ENCODE data around the gene PIGT. TPM values are rescaled to one million over a fixed set of nuclear protein-coding genes. Genes with fewer than 3 reads are reported as not detected.

The PIGT gene
- polyA plus RNA-seq, 2 of the 4 experiments (the other 2 are of a cell fraction): 60.3 to 66.2 TPM

DNA sequence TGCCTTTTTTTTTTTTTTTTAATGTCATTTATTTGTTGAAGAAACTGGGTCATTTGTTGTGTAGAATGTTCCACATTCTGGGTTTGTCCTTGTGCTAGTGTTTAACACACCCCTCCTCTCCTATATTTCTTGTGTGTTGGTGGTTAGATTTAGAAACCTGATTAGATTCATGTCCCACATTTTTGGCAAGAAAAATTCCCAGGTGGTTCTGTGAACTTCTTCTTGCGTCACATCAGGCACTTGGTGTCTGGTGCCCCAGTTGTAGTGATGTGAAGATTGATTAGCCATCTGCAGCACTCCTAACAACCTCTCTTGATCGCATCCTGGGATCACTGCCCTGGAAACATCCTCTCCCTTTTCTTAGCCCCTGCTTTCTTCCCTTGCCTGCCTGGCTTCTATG, 7.8 kb downstream of the PIGT start:
- ChIA-PET POLR2A (no interaction called here), CTCF (interaction anchor here (1.2 to 6.7 kb wide), 3 partner anchors 13 to 61 kb away, joined by 4 to 43 read pairs (median 42); partner anchors contain the start of gene SYS1)
- ATAC-seq (no peak), DNase-seq (ENCODE audit: low read depth in 1 of 2, low spot score in 1 of 2) (no peak), FAIRE-seq (no peak)
- Histone ChIP-seq H3K4me2 (no peak overlapping the region), H3K4me1 (peaks cover 16% of the 10 kb centered on the region), H3K4me3 (no peak overlapping the region), H3K9me3 (no peaks in the 10 kb centered on the region), H3K27ac (no peak overlapping the region)
- no peak for TF ChIP-seq CBX8 (IDR thresholded peaks at IDR 0.05)
- TF ChIP-seq, protein P1, sequence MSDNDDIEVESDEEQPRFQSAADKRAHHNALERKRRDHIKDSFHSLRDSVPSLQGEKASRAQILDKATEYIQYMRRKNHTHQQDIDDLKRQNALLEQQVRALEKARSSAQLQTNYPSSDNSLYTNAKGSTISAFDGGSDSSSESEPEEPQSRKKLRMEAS (IDR thresholded peaks at IDR 0.05): no peak
- TF ChIP-seq, protein P2, sequence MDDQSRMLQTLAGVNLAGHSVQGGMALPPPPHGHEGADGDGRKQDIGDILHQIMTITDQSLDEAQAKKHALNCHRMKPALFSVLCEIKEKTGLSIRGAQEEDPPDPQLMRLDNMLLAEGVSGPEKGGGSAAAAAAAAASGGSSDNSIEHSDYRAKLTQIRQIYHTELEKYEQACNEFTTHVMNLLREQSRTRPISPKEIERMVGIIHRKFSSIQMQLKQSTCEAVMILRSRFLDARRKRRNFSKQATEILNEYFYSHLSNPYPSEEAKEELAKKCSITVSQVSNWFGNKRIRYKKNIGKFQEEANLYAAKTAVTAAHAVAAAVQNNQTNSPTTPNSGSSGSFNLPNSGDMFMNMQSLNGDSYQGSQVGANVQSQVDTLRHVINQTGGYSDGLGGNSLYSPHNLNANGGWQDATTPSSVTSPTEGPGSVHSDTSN (IDR thresholded peaks at IDR 0.05): no peak
- no peak for TF ChIP-seq HOXB5 (CRISPR knock-in tag; IDR thresholded peaks at IDR 0.05)
- TF ChIP-seq, protein P3, sequence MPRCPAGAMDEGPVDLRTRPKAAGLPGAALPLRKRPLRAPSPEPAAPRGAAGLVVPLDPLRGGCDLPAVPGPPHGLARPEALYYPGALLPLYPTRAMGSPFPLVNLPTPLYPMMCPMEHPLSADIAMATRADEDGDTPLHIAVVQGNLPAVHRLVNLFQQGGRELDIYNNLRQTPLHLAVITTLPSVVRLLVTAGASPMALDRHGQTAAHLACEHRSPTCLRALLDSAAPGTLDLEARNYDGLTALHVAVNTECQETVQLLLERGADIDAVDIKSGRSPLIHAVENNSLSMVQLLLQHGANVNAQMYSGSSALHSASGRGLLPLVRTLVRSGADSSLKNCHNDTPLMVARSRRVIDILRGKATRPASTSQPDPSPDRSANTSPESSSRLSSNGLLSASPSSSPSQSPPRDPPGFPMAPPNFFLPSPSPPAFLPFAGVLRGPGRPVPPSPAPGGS (IDR thresholded peaks at IDR 0.05): no peak
- 100% methylated on average over 2 of the region's 2 CpGs for WGBS (ENCODE audit: missing lambda C conversion rate)

DNA sequence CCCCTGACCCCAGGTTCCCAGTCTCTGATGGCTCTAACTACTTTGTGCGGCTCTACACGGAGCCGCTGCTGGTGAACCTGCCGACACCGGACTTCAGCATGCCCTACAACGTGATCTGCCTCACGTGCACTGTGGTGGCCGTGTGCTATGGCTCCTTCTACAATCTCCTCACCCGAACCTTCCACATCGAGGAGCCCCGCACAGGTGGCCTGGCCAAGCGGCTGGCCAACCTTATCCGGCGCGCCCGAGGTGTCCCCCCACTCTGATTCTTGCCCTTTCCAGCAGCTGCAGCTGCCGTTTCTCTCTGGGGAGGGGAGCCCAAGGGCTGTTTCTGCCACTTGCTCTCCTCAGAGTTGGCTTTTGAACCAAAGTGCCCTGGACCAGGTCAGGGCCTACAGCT, 9.6 kb downstream of the PIGT start:
- no peak for ATAC-seq

DNA sequence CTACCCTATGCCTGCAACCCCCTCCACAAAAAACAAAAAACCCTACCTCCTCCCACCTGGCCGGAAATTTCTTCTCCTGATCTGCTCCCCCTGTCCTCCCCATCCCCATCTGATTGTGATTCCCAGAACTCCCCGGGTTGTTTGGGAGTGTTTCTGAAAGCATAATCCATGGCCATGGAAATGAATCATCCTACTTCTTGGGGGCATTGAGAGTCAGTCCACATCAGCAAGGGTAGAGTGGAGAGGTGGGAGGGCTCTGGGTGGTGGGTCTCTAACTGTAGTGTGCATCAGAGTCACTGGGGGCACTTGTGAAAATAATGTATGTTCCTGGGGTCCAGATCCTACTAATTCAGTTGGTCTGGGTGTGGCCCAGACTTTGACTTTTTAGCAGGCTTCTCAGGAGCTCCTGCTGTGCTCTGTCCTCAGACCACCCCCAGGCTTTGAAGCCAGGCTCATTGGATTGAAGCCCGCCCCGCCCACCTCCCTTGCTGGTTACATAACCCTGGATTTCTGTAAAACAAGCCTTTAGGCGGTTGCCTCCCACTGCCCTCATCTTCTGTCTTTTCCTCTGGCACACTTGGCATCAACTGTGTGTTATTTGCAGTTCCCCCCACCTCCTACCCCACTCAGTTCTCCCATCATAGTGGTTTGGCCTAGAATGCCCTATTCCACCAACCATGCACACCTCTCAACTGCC, 10.5 kb downstream of the PIGT start:
- ATAC-seq: no peak; a peak in 1 of 6 replicates
- Histone ChIP-seq H3K9me3 (no peaks in the 10 kb centered on the region), H3K4me1 (no peaks in the 10 kb centered on the region), H3K27ac (no peak overlapping the region), H3K4me2 (no peak overlapping the region), H3K4me3 (no peak overlapping the region)
- FAIRE-seq: no peak
- WGBS (ENCODE audit: missing lambda C conversion rate): 87% methylated on average over 5 of the region's 5 CpGs
- POLR2A ChIA-PET: interaction anchor here (1.1 kb wide), 1 partner anchor 11 kb away, joined by 4 read pairs; the partner anchor contains the start of gene PIGT
- CTCF ChIA-PET: interaction anchor here (0.6 to 6.7 kb wide), 3 partner anchors 10 to 52 kb away, joined by 3 to 43 read pairs (median 42); no protein-coding TSS in a partner anchor
- DNase-seq (ENCODE audit: low read depth in 1 of 2, low spot score in 1 of 2): no peak
- TF ChIP-seq, protein P4, sequence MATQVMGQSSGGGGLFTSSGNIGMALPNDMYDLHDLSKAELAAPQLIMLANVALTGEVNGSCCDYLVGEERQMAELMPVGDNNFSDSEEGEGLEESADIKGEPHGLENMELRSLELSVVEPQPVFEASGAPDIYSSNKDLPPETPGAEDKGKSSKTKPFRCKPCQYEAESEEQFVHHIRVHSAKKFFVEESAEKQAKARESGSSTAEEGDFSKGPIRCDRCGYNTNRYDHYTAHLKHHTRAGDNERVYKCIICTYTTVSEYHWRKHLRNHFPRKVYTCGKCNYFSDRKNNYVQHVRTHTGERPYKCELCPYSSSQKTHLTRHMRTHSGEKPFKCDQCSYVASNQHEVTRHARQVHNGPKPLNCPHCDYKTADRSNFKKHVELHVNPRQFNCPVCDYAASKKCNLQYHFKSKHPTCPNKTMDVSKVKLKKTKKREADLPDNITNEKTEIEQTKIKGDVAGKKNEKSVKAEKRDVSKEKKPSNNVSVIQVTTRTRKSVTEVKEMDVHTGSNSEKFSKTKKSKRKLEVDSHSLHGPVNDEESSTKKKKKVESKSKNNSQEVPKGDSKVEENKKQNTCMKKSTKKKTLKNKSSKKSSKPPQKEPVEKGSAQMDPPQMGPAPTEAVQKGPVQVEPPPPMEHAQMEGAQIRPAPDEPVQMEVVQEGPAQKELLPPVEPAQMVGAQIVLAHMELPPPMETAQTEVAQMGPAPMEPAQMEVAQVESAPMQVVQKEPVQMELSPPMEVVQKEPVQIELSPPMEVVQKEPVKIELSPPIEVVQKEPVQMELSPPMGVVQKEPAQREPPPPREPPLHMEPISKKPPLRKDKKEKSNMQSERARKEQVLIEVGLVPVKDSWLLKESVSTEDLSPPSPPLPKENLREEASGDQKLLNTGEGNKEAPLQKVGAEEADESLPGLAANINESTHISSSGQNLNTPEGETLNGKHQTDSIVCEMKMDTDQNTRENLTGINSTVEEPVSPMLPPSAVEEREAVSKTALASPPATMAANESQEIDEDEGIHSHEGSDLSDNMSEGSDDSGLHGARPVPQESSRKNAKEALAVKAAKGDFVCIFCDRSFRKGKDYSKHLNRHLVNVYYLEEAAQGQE (IDR thresholded peaks at IDR 0.05): no peak
- TF ChIP-seq TP53 (CRISPR knock-in tag; IDR thresholded peaks at IDR 0.05) (no peak), CHD2 (IDR thresholded peaks at IDR 0.05; ENCODE audit: low read length, partially characterized antibody) (no peak), NR3C1 (IDR thresholded peaks at IDR 0.05) (no peak), RFX5 (IDR thresholded peaks at IDR 0.05) (no peak), ESRRA (IDR thresholded peaks at IDR 0.05; ENCODE audit: borderline replicate concordance, low read length) (no peak), EHF (CRISPR knock-in tag; IDR thresholded peaks at IDR 0.05) (no peak), CHD4 (IDR thresholded peaks at IDR 0.05; ENCODE audit: borderline replicate concordance) (no peak), JUNB (IDR thresholded peaks at IDR 0.05) (no peak)
- TF ChIP-seq, protein P5, sequence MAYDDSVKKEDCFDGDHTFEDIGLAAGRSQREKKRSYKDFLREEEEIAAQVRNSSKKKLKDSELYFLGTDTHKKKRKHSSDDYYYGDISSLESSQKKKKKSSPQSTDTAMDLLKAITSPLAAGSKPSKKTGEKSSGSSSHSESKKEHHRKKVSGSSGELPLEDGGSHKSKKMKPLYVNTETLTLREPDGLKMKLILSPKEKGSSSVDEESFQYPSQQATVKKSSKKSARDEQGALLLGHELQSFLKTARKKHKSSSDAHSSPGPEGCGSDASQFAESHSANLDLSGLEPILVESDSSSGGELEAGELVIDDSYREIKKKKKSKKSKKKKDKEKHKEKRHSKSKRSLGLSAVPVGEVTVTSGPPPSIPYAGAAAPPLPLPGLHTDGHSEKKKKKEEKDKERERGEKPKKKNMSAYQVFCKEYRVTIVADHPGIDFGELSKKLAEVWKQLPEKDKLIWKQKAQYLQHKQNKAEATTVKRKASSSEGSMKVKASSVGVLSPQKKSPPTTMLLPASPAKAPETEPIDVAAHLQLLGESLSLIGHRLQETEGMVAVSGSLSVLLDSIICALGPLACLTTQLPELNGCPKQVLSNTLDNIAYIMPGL (CRISPR knock-in tag; IDR thresholded peaks at IDR 0.05; ENCODE audit: borderline replicate concordance): no peak

More for the DNA sequence above, 9.6 kb downstream of the PIGT start:
- WGBS (ENCODE audit: missing lambda C conversion rate): 98% methylated on average over 17 of the region's 17 CpGs
- TF ChIP-seq, protein P5 (CRISPR knock-in tag; IDR thresholded peaks at IDR 0.05; ENCODE audit: borderline replicate concordance): no peak
- TF ChIP-seq, protein P6, sequence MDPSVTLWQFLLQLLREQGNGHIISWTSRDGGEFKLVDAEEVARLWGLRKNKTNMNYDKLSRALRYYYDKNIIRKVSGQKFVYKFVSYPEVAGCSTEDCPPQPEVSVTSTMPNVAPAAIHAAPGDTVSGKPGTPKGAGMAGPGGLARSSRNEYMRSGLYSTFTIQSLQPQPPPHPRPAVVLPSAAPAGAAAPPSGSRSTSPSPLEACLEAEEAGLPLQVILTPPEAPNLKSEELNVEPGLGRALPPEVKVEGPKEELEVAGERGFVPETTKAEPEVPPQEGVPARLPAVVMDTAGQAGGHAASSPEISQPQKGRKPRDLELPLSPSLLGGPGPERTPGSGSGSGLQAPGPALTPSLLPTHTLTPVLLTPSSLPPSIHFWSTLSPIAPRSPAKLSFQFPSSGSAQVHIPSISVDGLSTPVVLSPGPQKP (IDR thresholded peaks at IDR 0.05; ENCODE audit: low read depth, low read length): no peak
- no peak for TF ChIP-seq FOSL2 (IDR thresholded peaks at IDR 0.05)
- TF ChIP-seq FOSL2 (CRISPR knock-in tag; IDR thresholded peaks at IDR 0.05): no peak
- no peak for TF ChIP-seq POLR2AphosphoS2 (conservative IDR thresholded peaks at IDR 0.05; ENCODE audit: low read length)
- no peak for TF ChIP-seq MAZ (IDR thresholded peaks at IDR 0.05; ENCODE audit: borderline replicate concordance, low read depth, low read length)
- no peak for TF ChIP-seq HOXB5 (CRISPR knock-in tag; IDR thresholded peaks at IDR 0.05)
- TF ChIP-seq JUNB (IDR thresholded peaks at IDR 0.05): no peak
- TF ChIP-seq EHMT2 (IDR thresholded peaks at IDR 0.05; ENCODE audit: low read depth): no peak
- no peak overlapping the region for H3K4me3 ChIP-seq
- CTCF ChIA-PET: interaction anchor here (6.7 kb wide), 2 partner anchors 11 to 52 kb away, joined by 42 to 43 read pairs; no protein-coding TSS in a partner anchor
- POLR2A ChIA-PET: interaction anchor here (1.1 kb wide), 1 partner anchor 10 kb away, joined by 4 read pairs; the partner anchor contains the start of gene PIGT
- no peak overlapping the region for H3K4me2 ChIP-seq
- FAIRE-seq (no peak), DNase-seq (ENCODE audit: low read depth in 1 of 2, low spot score in 1 of 2) (no peak)
- no peak overlapping the region for H3K27ac ChIP-seq
- H3K9me3 ChIP-seq: no peaks in the 10 kb centered on the region
- H3K4me1 ChIP-seq: no peaks in the 10 kb centered on the region

Data from A549 (cell line).